Gastrocnemius medialis (tissue), 4 donors: ENCODE measurements around the gene SNTG2.

ENCODE experiments used
- POLR2A ChIP-seq, 2 donors: fragments of 450-650 bp; IDR thresholded peaks; one replicate each; pipeline ENCODE4 v1.6.1; 2017; ENCODE audit warnings: antibody characterized with exemption in 2 of 2, mild to moderate bottlenecking in 2 of 2, moderate library complexity in 2 of 2
- TF ChIP-seq, protein P1 (sequence below), 5 experiments: fragments of 450-650 bp in 3 of 5; fragments of 200-600 bp in 2 of 5; sonication (generic) in 2 of 5; IDR thresholded peaks in 4 of 5; conservative IDR thresholded peaks in 1 of 5; 1 replicate in 4 of 5; 2 replicates in 1 of 5; pipeline ENCODE4 v1.5.1; 2016 to 2019; ENCODE audit warnings: antibody characterized with exemption in 5 of 5, mild to moderate bottlenecking in 3 of 5, moderate library complexity in 3 of 5

DNA sequence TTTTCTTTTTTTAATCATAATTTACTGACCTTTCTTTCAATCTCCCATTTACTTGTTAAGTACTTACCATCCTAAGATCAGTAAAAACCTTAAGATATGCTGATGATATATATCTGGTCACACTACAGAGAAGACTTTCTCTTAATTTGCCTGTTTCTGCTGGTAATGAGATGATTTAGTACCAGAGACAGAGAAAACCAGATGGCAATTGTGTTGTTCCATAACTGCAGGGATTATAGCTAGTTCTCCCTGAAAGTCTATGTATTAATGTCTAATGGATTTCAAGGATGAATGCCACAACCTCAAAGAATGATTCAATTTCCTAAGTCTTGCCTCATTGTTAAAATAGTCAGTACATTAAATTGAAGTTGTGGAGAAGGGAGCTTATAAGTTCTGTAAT is 40.3 kb downstream of the SNTG2 start:
- TF ChIP-seq, protein P1, sequence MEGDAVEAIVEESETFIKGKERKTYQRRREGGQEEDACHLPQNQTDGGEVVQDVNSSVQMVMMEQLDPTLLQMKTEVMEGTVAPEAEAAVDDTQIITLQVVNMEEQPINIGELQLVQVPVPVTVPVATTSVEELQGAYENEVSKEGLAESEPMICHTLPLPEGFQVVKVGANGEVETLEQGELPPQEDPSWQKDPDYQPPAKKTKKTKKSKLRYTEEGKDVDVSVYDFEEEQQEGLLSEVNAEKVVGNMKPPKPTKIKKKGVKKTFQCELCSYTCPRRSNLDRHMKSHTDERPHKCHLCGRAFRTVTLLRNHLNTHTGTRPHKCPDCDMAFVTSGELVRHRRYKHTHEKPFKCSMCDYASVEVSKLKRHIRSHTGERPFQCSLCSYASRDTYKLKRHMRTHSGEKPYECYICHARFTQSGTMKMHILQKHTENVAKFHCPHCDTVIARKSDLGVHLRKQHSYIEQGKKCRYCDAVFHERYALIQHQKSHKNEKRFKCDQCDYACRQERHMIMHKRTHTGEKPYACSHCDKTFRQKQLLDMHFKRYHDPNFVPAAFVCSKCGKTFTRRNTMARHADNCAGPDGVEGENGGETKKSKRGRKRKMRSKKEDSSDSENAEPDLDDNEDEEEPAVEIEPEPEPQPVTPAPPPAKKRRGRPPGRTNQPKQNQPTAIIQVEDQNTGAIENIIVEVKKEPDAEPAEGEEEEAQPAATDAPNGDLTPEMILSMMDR (IDR thresholded peaks at IDR 0.05 in 4 of 5, conservative IDR thresholded peaks at IDR 0.05 in 1 of 5) = no peak
- no peak for TF ChIP-seq POLR2A (IDR thresholded peaks at IDR 0.05)
